HG03354 (cell line): ENCODE measurements around the gene ORC6.

Experiments used
- ATAC-seq: cut with Tn5 transposase; IDR thresholded peaks from one replicate; pipeline ENCODE4 v1.9.1; 2021; ENCODE audit warnings: mild to moderate bottlenecking; ENCODE audit not compliant: unreplicated experiment, poor library complexity, severe bottlenecking

ORC6 gene

GRCh38 chr16:46696957-46697356 is 7.5 kb downstream of the ORC6 start:
- no peak for ATAC-seq

- no peak for ATAC-seq
Measured at GRCh38 chr16:46700048-46700447, 10.6 kb downstream of the ORC6 start.

- ATAC-seq: no peak
Measured at GRCh38 chr16:46701615-46702014, 12.2 kb downstream of the ORC6 start.

- ATAC-seq: no peak
Measured at GRCh38 chr16:46702030-46702429, 12.6 kb downstream of the ORC6 start.

- no peak for ATAC-seq
Measured at GRCh38 chr16:46706642-46707041, 17.2 kb downstream of the ORC6 start.

- no peak for ATAC-seq
Measured at GRCh38 chr16:46709469-46710005, 20.1 kb downstream of the ORC6 start.

GRCh38 chr16:46711106-46712058 is 21.9 kb downstream of the ORC6 start:
- ATAC-seq: no peak

GRCh38 chr16:46712911-46713310 is 23.5 kb downstream of the ORC6 start:
- no peak for ATAC-seq

GRCh38 chr16:46713634-46714033 is 24.2 kb downstream of the ORC6 start:
- no peak for ATAC-seq

- ATAC-seq: no peak
Measured at GRCh38 chr16:46714797-46715591, 25.5 kb downstream of the ORC6 start.

GRCh38 chr16:46715769-46716305 is 26.4 kb downstream of the ORC6 start:
- no peak for ATAC-seq

GRCh38 chr16:46717692-46718091 is 28.2 kb downstream of the ORC6 start:
- no peak for ATAC-seq

- ATAC-seq: no peak
Measured at GRCh38 chr16:46718214-46718613, 28.8 kb downstream of the ORC6 start.

GRCh38 chr16:46719528-46719927 is 30.1 kb downstream of the ORC6 start:
- no peak for ATAC-seq

- no peak for ATAC-seq
Measured at GRCh38 chr16:46720619-46721018, 31.2 kb downstream of the ORC6 start.

GRCh38 chr16:46721885-46722284 is 32.4 kb downstream of the ORC6 start:
- no peak for ATAC-seq

GRCh38 chr16:46727184-46727583 is 37.7 kb downstream of the ORC6 start:
- no peak for ATAC-seq

GRCh38 chr16:46727630-46728029 is 38.2 kb downstream of the ORC6 start:
- no peak for ATAC-seq

- no peak for ATAC-seq
Measured at GRCh38 chr16:46728806-46729205, 39.3 kb downstream of the ORC6 start.

GRCh38 chr16:46729326-46729995 is 40.0 kb downstream of the ORC6 start:
- ATAC-seq: no peak
